H1 (cell line): ENCODE results near the gene BTBD16. TPM values are rescaled to one million over a fixed set of nuclear protein-coding genes. Genes with fewer than 3 reads are reported as not detected.

Experiments
- CTCF ChIA-PET: fragments of 300-600 bp; sonication (Branson Sonifier 250); formaldehyde crosslinking; loops from one replicate; lab custom pipeline; 2021; ENCODE audit not compliant: partially characterized antibody; lab: Charles Lee
- POLR2A ChIA-PET: fragments of 300-600 bp; sonication (Branson Sonifier 250); formaldehyde crosslinking; loops from one replicate; lab custom pipeline; 2021; ENCODE audit warnings: inconsistent platforms; ENCODE audit not compliant: partially characterized antibody; lab: Charles Lee
- DNase-seq, 2 experiments: peaks; one replicate each; pipeline versions ENCODE4 v3.0.0 to v3.0.0-alpha.2; 2010 to 2022; ENCODE audit warnings: low spot score in 2 of 2, low read depth in 1 of 2, mixed read lengths in 1 of 2
- FAIRE-seq: peaks from 2 replicates; lab custom pipeline; 2011; peaks lifted over from hg19 to GRCh38; lab: Jason Lieb, UNC
- H2AFZ ChIP-seq: 2 replicates; pipeline ENCODE4 v1.8.1; 2012; ENCODE audit warnings: low read length, inconsistent platforms
- H2AK5ac ChIP-seq: 2 replicates; pipeline ENCODE4 v1.6.1; 2013; ENCODE audit warnings: low read depth, low read length
- H2BK120ac ChIP-seq: replicated peaks from 2 replicates; pipeline ENCODE3; 2013; ENCODE audit warnings: low read depth, low read length, inconsistent platforms
- H2BK12ac ChIP-seq: 2 replicates; pipeline ENCODE4 v1.6.1; 2013; ENCODE audit warnings: low read depth, low read length
- H2BK15ac ChIP-seq: 2 replicates; pipeline ENCODE4 v1.6.1; 2013; ENCODE audit warnings: low read length
- H2BK20ac ChIP-seq: 2 replicates; pipeline ENCODE4 v1.6.1; 2013; ENCODE audit warnings: low read length
- H2BK5ac ChIP-seq: 2 replicates; pipeline ENCODE4 v1.6.1; 2013; ENCODE audit warnings: low read depth, low read length
- H3K14ac ChIP-seq: 2 replicates; pipeline ENCODE4 v1.6.1; 2013; ENCODE audit warnings: inconsistent platforms; ENCODE audit not compliant: insufficient read length
- H3K18ac ChIP-seq: 2 replicates; pipeline ENCODE4 v1.6.1; 2013; ENCODE audit warnings: low read length; ENCODE audit errors: extremely low read depth
- H3K23ac ChIP-seq: 2 replicates; pipeline ENCODE4 v1.6.1; 2013; ENCODE audit warnings: inconsistent platforms; ENCODE audit not compliant: insufficient read length
- H3K23me2 ChIP-seq: 2 replicates; pipeline ENCODE4 v1.6.1; 2013; ENCODE audit warnings: low read depth, low read length
- H3K27ac ChIP-seq: 2 replicates; pipeline ENCODE4 v1.6.1; 2011; ENCODE audit warnings: low read depth, low read length, inconsistent platforms
- H3K27me3 ChIP-seq, 4 experiments: replicated peaks in 1 of 4; 1 replicate in 1 of 4; 2 replicates in 3 of 4; pipeline versions ENCODE4 v1.6.1 to v1.8.1; 2011 to 2013; ENCODE audit warnings: low read length in 3 of 4, mild to moderate bottlenecking in 3 of 4, inconsistent platforms in 2 of 4, mixed read lengths in 2 of 4, moderate library complexity in 1 of 4; ENCODE audit not compliant: control insufficient read depth in 3 of 4, insufficient read depth in 3 of 4; ENCODE audit errors: extremely low read depth in 1 of 4
- H3K36me3 ChIP-seq, 4 experiments: 2 replicates each; pipeline versions ENCODE4 v1.6.1 to v1.8.1; 2011 to 2013; ENCODE audit warnings: mild to moderate bottlenecking in 4 of 4, low read length in 3 of 4, moderate library complexity in 2 of 4, control low read depth in 1 of 4, inconsistent platforms in 1 of 4; ENCODE audit not compliant: insufficient read depth in 4 of 4, control insufficient read depth in 2 of 4
- H3K4ac ChIP-seq: replicated peaks from 2 replicates; pipeline ENCODE3; 2013; ENCODE audit warnings: low read length, low read depth, mixed read lengths, inconsistent platforms; ENCODE audit not compliant: insufficient read length
- H3K4me1 ChIP-seq, 4 experiments: replicated peaks in 1 of 4; 1 replicate in 1 of 4; 2 replicates in 3 of 4; pipeline versions ENCODE4 v1.6.1 to v1.8.1; 2011 to 2013; ENCODE audit warnings: low read length in 3 of 4, inconsistent platforms in 2 of 4, mixed read lengths in 1 of 4; ENCODE audit not compliant: insufficient read depth in 4 of 4, control insufficient read depth in 3 of 4
- H3K4me2 ChIP-seq, 2 experiments: 2 replicates each; pipeline versions ENCODE4 v1.6.1 to v1.8.1; 2011 to 2013; ENCODE audit warnings: low read depth in 2 of 2, low read length in 2 of 2, control low read depth in 1 of 2, inconsistent platforms in 1 of 2, mild to moderate bottlenecking in 1 of 2; ENCODE audit not compliant: insufficient read depth in 1 of 2
- H3K4me3 ChIP-seq, 4 experiments: fragments of 200-600, 300-600 bp in 1 of 4; sonication (generic), shearing (Covaris generic), sonication (Bioruptor Twin) in 1 of 4; 2 replicates each; pipeline versions ENCODE4 v1.5.1 to v1.8.1; 2011 to 2016; ENCODE audit warnings: low read length in 4 of 4, low read depth in 3 of 4, control low read depth in 2 of 4, inconsistent platforms in 2 of 4, mild to moderate bottlenecking in 2 of 4, mixed read lengths in 1 of 4, moderate library complexity in 1 of 4; ENCODE audit not compliant: insufficient read depth in 2 of 4; ENCODE audit errors: extremely low read depth in 1 of 4
- H3K56ac ChIP-seq: replicated peaks from 2 replicates; pipeline ENCODE3; 2013; ENCODE audit warnings: low read depth, mild to moderate bottlenecking, mixed read lengths, low read length, inconsistent platforms; ENCODE audit not compliant: insufficient read length
- H3K79me1 ChIP-seq: 2 replicates; pipeline ENCODE4 v1.6.1; 2013; ENCODE audit warnings: low read depth, low read length, control low read depth
- H3K79me2 ChIP-seq, 2 experiments: 2 replicates each; pipeline versions ENCODE4 v1.6.1 to v1.8.1; 2012 to 2013; ENCODE audit warnings: low read length in 2 of 2, mild to moderate bottlenecking in 2 of 2, inconsistent platforms in 1 of 2; ENCODE audit not compliant: insufficient read depth in 2 of 2, control insufficient read depth in 1 of 2
- H3K9ac ChIP-seq, 4 experiments: replicated peaks in 1 of 4; 1 replicate in 1 of 4; 2 replicates in 3 of 4; pipeline versions ENCODE4 v1.6.1 to v1.8.1; 2011 to 2013; ENCODE audit warnings: low read depth in 3 of 4, low read length in 3 of 4, control low read depth in 2 of 4, mild to moderate bottlenecking in 2 of 4, moderate library complexity in 2 of 4, inconsistent platforms in 1 of 4; ENCODE audit errors: extremely low read depth in 1 of 4
- H3K9me3 ChIP-seq, 2 experiments: 2 replicates each; pipeline versions ENCODE4 v1.6.1 to v1.8.1; 2012 to 2013; ENCODE audit warnings: mild to moderate bottlenecking in 2 of 2, moderate library complexity in 2 of 2, control low read depth in 1 of 2, inconsistent platforms in 1 of 2, low read depth in 1 of 2, low read length in 1 of 2, mixed read lengths in 1 of 2; ENCODE audit not compliant: insufficient read depth in 2 of 2
- H4K20me1 ChIP-seq, 2 experiments: replicated peaks in 1 of 2; 2 replicates each; pipeline versions ENCODE3 to v1.8.1; 2011 to 2013; ENCODE audit warnings: inconsistent platforms in 2 of 2, low read length in 2 of 2, mild to moderate bottlenecking in 1 of 2; ENCODE audit not compliant: insufficient read depth in 2 of 2, control insufficient read depth in 1 of 2
- H4K5ac ChIP-seq: 2 replicates; pipeline ENCODE4 v1.6.1; 2013; ENCODE audit warnings: low read length, low read depth, mixed read lengths, inconsistent platforms; ENCODE audit not compliant: insufficient read length
- H4K8ac ChIP-seq: 2 replicates; pipeline ENCODE4 v1.8.0; 2013; ENCODE audit warnings: mild to moderate bottlenecking, moderate library complexity, low read length, inconsistent platforms; ENCODE audit not compliant: insufficient read depth; ENCODE audit errors: extremely low read depth
- H4K91ac ChIP-seq: replicated peaks from 2 replicates; pipeline ENCODE3; 2013; ENCODE audit warnings: low read length, mixed read lengths, inconsistent platforms; ENCODE audit not compliant: insufficient read length
- BRCA1 ChIP-seq: IDR thresholded peaks from 2 replicates; pipeline ENCODE4 v1.6.1; 2012; ENCODE audit warnings: low read depth, low read length, improper control_type of control experiment
- RAD21 ChIP-seq, 2 experiments: IDR thresholded peaks in 1 of 2; conservative IDR thresholded peaks in 1 of 2; 2 replicates each; pipeline ENCODE4 v1.6.1; 2011; ENCODE audit warnings: low read depth in 2 of 2, low read length in 2 of 2, improper control_type of control experiment in 1 of 2, inconsistent platforms in 1 of 2, mild to moderate bottlenecking in 1 of 2, moderate library complexity in 1 of 2
- RFX5 ChIP-seq: IDR thresholded peaks from 2 replicates; pipeline ENCODE4 v1.6.1; 2011; ENCODE audit warnings: low read depth, low read length, improper control_type of control experiment, borderline replicate concordance
- RNF2 ChIP-seq: fragments of 200-900, 300-1000 bp; sonication (generic); IDR thresholded peaks from 2 replicates; pipeline ENCODE4 v1.7.1; 2016; ENCODE audit warnings: borderline replicate concordance, low read depth, mild to moderate bottlenecking, antibody characterized with exemption, low read length; ENCODE audit not compliant: poor library complexity, severe bottlenecking; ENCODE audit errors: missing control alignments
- SAP30 ChIP-seq: fragments of 300-600 bp; sonication (generic); IDR thresholded peaks from 2 replicates; pipeline ENCODE4 v1.7.1; 2012; ENCODE audit warnings: low read length, moderate library complexity, mild to moderate bottlenecking, inconsistent platforms; ENCODE audit not compliant: insufficient read depth, insufficient replicate concordance
- SIN3A ChIP-seq, 2 experiments: IDR thresholded peaks in 1 of 2; conservative IDR thresholded peaks in 1 of 2; 2 replicates each; pipeline ENCODE4 v1.6.1; 2011 to 2012; ENCODE audit warnings: low read length in 2 of 2, improper control_type of control experiment in 1 of 2, low read depth in 1 of 2, mild to moderate bottlenecking in 1 of 2
- TBP ChIP-seq: IDR thresholded peaks from 2 replicates; pipeline ENCODE4 v1.6.1; 2011; ENCODE audit warnings: low read depth, low read length, improper control_type of control experiment
- WGBS, 2 experiments: shearing (Covaris generic) in 1 of 2; methylation state at CpG; one replicate each; pipeline versions ENCODE4 v1.1.6 to v1.1.7; 2013 to 2015; ENCODE audit warnings: low lambda C conversion rate in 2 of 2, mixed read lengths in 2 of 2, inconsistent platforms in 1 of 2, low coverage in 1 of 2, missing lambda C conversion rate in 1 of 2; ENCODE audit not compliant: insufficient replicate concordance in 2 of 2, insufficient coverage in 1 of 2, insufficient read length in 1 of 2; ENCODE audit errors: extremely low coverage in 1 of 2, missing lambda C conversion rate in 1 of 2; 5-methylcytosine and 5-hydroxymethylcytosine counted together
- polyA plus RNA-seq, 7 experiments: library from polyadenylated mRNA; depleted of rRNA in 3 of 7; stranded (reverse) in 5 of 7; unstranded in 2 of 7; fragments of >200 nt in 5 of 7; fragments of 200-250 nt in 2 of 7; gene quantifications; 1 replicate in 5 of 7; 2 replicates in 1 of 7; 4 replicates in 1 of 7; pipeline versions ENCODE4 v1.2.1 to v1.2.3, GENCODE V29; 2011 to 2013; ENCODE audit warnings: missing spikeins in 2 of 7, mixed read lengths in 2 of 7
- total RNA-seq: library from RNA; stranded (reverse); fragmentation: NEBNext Ultra II Directional; extraction: Animal tissue kit (Norgen Biotek cat#: 25700); gene quantifications from 2 replicates; pipeline ENCODE4 v1.2.1, GENCODE V29; 2021

The BTBD16 gene
- total and polyA plus RNA-seq, 2 of the 8 experiments (the other 6 are each of a cell fraction or from before 2014, with no cell fraction given), result 0.05 TPM; not detected in 1

- Histone ChIP-seq H2BK20ac (no peak overlapping the region), H2BK15ac (no peak overlapping the region), H4K8ac (no peak overlapping the region), H3K79me2 (no peaks in the 10 kb centered on the region), H3K9ac (no peak overlapping the region), H3K18ac (no peak overlapping the region), H3K9me3 (peaks cover 13 to 14% of the 10 kb centered on the region in 2 experiments), H3K4me2 (no peak overlapping the region), H2BK12ac (no peak overlapping the region), H3K27ac (no peak overlapping the region), H2AK5ac (no peak overlapping the region), H2BK5ac (no peak overlapping the region), H2AFZ (no peak overlapping the region), H3K79me1 (no peaks in the 10 kb centered on the region), H3K56ac (no peak overlapping the region), H3K36me3 (no peaks in the 10 kb centered on the region), H3K14ac (no peak overlapping the region), H2BK120ac (no peak overlapping the region), H3K4me3 (no peak overlapping the region), H3K4ac (no peak overlapping the region), H3K23me2 (no peaks in the 10 kb centered on the region), H3K27me3 (no peaks in the 10 kb centered on the region), H3K23ac (no peak overlapping the region), H4K91ac (no peak overlapping the region), H3K4me1 (peaks cover 0 to 2% (median 0%) of the 10 kb centered on the region in 4 experiments; a peak in 1 of 7 replicates), H4K5ac (no peak overlapping the region), H4K20me1 (no peaks in the 10 kb centered on the region)
- FAIRE-seq (no peak), DNase-seq (no peak)
- ChIA-PET POLR2A (no interaction called here), CTCF (interaction anchor here (0.6 to 1.0 kb wide), 2 partner anchors 18 to 52 kb away, joined by 3 read pairs; no protein-coding TSS in a partner anchor)
- 89% methylated on average over 12 of the region's 12 CpGs; no CpG with 5 or more reads in 1 of the 2 experiments for WGBS, 2 experiments
- TF ChIP-seq RFX5 (no peak), TBP (no peak), RAD21 (IDR thresholded peaks at IDR 0.05 in 1 of 2, conservative IDR thresholded peaks at IDR 0.05 in 1 of 2; ENCODE audit: low read depth in 2 of 2, low read length in 2 of 2) (no peak), SIN3A (conservative IDR thresholded peaks at IDR 0.05 in 1 of 2, IDR thresholded peaks at IDR 0.05 in 1 of 2; ENCODE audit: low read depth in 1 of 2, low read length in 2 of 2) (no peak), SAP30 (no peak), RNF2 (no peak), BRCA1 (no peak)
Observed at GRCh38 chr10:122350893-122351292, 79.8 kb downstream of the BTBD16 start.
